OCI-LY3 (cell line): ENCODE results near the gene VPS36.

Experiments used
- H2AFZ ChIP-seq: fragments of 200-600, 300-600 bp; shearing (Covaris generic); 2 replicates; pipeline ENCODE4 v1.6.0; 2014; ENCODE audit warnings: antibody characterized with exemption, low read depth, low read length
- H3K27ac ChIP-seq: fragments of 200-600, 300-600 bp; sonication (generic); 2 replicates; pipeline ENCODE4 v1.5.1; 2014; ENCODE audit warnings: mild to moderate bottlenecking, low read length, moderate library complexity, mixed read lengths
- H3K27me3 ChIP-seq: fragments of 200-600, 300-600 bp; sonication (generic); 2 replicates; pipeline ENCODE4 v1.6.1; 2014; ENCODE audit warnings: low read depth, low read length, mixed read lengths
- H3K36me3 ChIP-seq: fragments of 200-600, 300-600 bp; sonication (generic); replicated peaks from 2 replicates; pipeline ENCODE3; 2014; ENCODE audit warnings: low read depth, low read length, mixed read lengths
- H3K4me1 ChIP-seq: fragments of 300-600, 200-600 bp; sonication (generic); 2 replicates; pipeline ENCODE4 v1.6.1; 2014; ENCODE audit warnings: low read length, mixed read lengths
- H3K4me2 ChIP-seq: fragments of 200-600, 300-600 bp; sonication (generic); 2 replicates; pipeline ENCODE4 v1.6.1; 2014; ENCODE audit warnings: low read length, mixed read lengths
- H3K4me3 ChIP-seq: fragments of 300-600, 200-600 bp; sonication (generic); 2 replicates; pipeline ENCODE4 v1.5.1; 2014; ENCODE audit warnings: antibody characterized with exemption, mild to moderate bottlenecking, low read length, moderate library complexity
- H3K79me2 ChIP-seq: fragments of 300-600, 200-600 bp; shearing (Covaris generic); 2 replicates; pipeline ENCODE4 v1.6.1; 2014; ENCODE audit warnings: mild to moderate bottlenecking, low read length, mixed read lengths
- H3K9ac ChIP-seq: fragments of 300-600, 200-600 bp; shearing (Covaris generic); 2 replicates; pipeline ENCODE4 v1.6.0; 2014; ENCODE audit warnings: mild to moderate bottlenecking, low read length, moderate library complexity
- H3K9me3 ChIP-seq: fragments of 200-600, 300-600 bp; shearing (Covaris generic); 2 replicates; pipeline ENCODE4 v1.6.1; 2014; ENCODE audit warnings: low read length, mixed read lengths; ENCODE audit not compliant: insufficient read depth
- H4K20me1 ChIP-seq: fragments of 200-600, 300-600 bp; sonication (generic); 2 replicates; pipeline ENCODE4 v1.6.1; 2016; ENCODE audit warnings: low read length, mixed read lengths; ENCODE audit not compliant: insufficient read depth
- CTCF ChIP-seq: fragments of 200-600, 300-600 bp; sonication (generic); IDR thresholded peaks from 2 replicates; pipeline ENCODE4 v1.5.1; 2014; ENCODE audit warnings: antibody characterized with exemption, low read length, low read depth
- EZH2phosphoT487 ChIP-seq: fragments of 200-600 bp; shearing (Covaris generic); IDR thresholded peaks from 2 replicates; pipeline ENCODE4 v1.6.1; 2018; ENCODE audit warnings: antibody characterized with exemption, mixed run types, low read depth

VPS36 gene

GRCh38 chr13:52405369-52405766 lies 45.1 kb downstream of the VPS36 start:
- peaks cover 6% of the 10 kb centered on the region; the same call in 1 of the 2 replicates for H3K27me3 ChIP-seq
- H3K79me2 ChIP-seq = no peaks in the 10 kb centered on the region
- H3K9me3 ChIP-seq = no peaks in the 10 kb centered on the region
- peaks cover 8% of the 10 kb centered on the region for H3K4me1 ChIP-seq
- H2AFZ ChIP-seq = no peak overlapping the region
- peak overlapping the region; percentile 73 for H3K4me3 ChIP-seq
- no peak overlapping the region for H3K27ac ChIP-seq
- no peaks in the 10 kb centered on the region for H3K36me3 ChIP-seq
- no peak overlapping the region for H3K9ac ChIP-seq
- no peaks in the 10 kb centered on the region for H4K20me1 ChIP-seq
- peak overlapping the region; percentile 66 for H3K4me2 ChIP-seq
- TF ChIP-seq EZH2phosphoT487 (no peak), CTCF (no peak)

GRCh38 chr13:52399708-52400107 lies 50.7 kb downstream of the VPS36 start:
- H2AFZ ChIP-seq = no peak overlapping the region
- no peak overlapping the region for H3K9ac ChIP-seq
- no peaks in the 10 kb centered on the region for H3K27me3 ChIP-seq
- no peak overlapping the region for H3K27ac ChIP-seq
- no peaks in the 10 kb centered on the region for H4K20me1 ChIP-seq
- no peak overlapping the region for H3K4me2 ChIP-seq
- no peaks in the 10 kb centered on the region for H3K9me3 ChIP-seq
- H3K4me1 ChIP-seq = peaks cover 9% of the 10 kb centered on the region
- no peaks in the 10 kb centered on the region for H3K79me2 ChIP-seq
- H3K4me3 ChIP-seq = no peak overlapping the region
- TF ChIP-seq EZH2phosphoT487 (no peak), CTCF (peak; percentile 19; the same call in 1 of the 2 replicates)
- no peaks in the 10 kb centered on the region for H3K36me3 ChIP-seq

GRCh38 chr13:52399046-52399445 lies 51.4 kb downstream of the VPS36 start:
- H3K9ac ChIP-seq = no peak overlapping the region
- no peak overlapping the region for H3K27ac ChIP-seq
- H3K4me3 ChIP-seq = no peak overlapping the region
- H3K9me3 ChIP-seq = no peaks in the 10 kb centered on the region
- H3K27me3 ChIP-seq = no peaks in the 10 kb centered on the region
- H3K36me3 ChIP-seq = no peaks in the 10 kb centered on the region
- no peaks in the 10 kb centered on the region for H4K20me1 ChIP-seq
- TF ChIP-seq CTCF = no peak
- H3K4me1 ChIP-seq = peaks cover 6% of the 10 kb centered on the region
- no peak overlapping the region for H3K4me2 ChIP-seq
- H2AFZ ChIP-seq = no peak overlapping the region
- H3K79me2 ChIP-seq = no peaks in the 10 kb centered on the region

- Histone ChIP-seq H4K20me1 (no peaks in the 10 kb centered on the region), H3K79me2 (no peaks in the 10 kb centered on the region), H3K4me2 (no peak overlapping the region), H3K4me3 (no peak overlapping the region), H3K9ac (no peak overlapping the region), H2AFZ (no peak overlapping the region), H3K9me3 (no peaks in the 10 kb centered on the region), H3K27ac (no peak overlapping the region), H3K4me1 (peaks cover 5% of the 10 kb centered on the region; the same call in 1 of the 2 replicates), H3K27me3 (no peaks in the 10 kb centered on the region), H3K36me3 (no peaks in the 10 kb centered on the region)
- no peak for TF ChIP-seq CTCF
- TF ChIP-seq EZH2phosphoT487 = no peak
Observed at GRCh38 chr13:52395704-52396103, 54.7 kb downstream of the VPS36 start.
